Activated T-helper 1 cell treated with anti-CD3 and anti-CD28 coated beads, Interleukin-12 subunit alpha, Interleukin-12 subunit beta, Interleukin-2, Interleukin-4 antibody, amounts not matched to agents 30 ng/mL and 10 ng/mL and 1 ng/mL, durations not matched to agents 14 hours and 24 hours and 36 hours (primary cell): ENCODE measurements around the gene ZC3H7B. TPM values are rescaled to one million over a fixed set of nuclear protein-coding genes. Genes with fewer than 3 reads are reported as not detected.

ENCODE experiments used
- DNase-seq: peaks from one replicate; pipeline ENCODE4 v3.0.0; 2021; ENCODE audit warnings: low spot score
- H3K27ac Mint-ChIP-seq: one replicate; pipeline ENCODE4 v1.8.0; 2021; ENCODE audit warnings: mild to moderate bottlenecking, mixed read lengths
- H3K27me3 Mint-ChIP-seq: one replicate; pipeline ENCODE4 v1.8.0; 2022; ENCODE audit warnings: mild to moderate bottlenecking, moderate library complexity, mixed read lengths; ENCODE audit not compliant: insufficient read depth
- H3K36me3 Mint-ChIP-seq: one replicate; pipeline ENCODE4 v1.8.0; 2021; ENCODE audit warnings: low read depth, mixed read lengths
- H3K4me1 Mint-ChIP-seq: one replicate; pipeline ENCODE4 v1.8.0; 2021; ENCODE audit warnings: low read depth, mixed read lengths
- H3K4me3 Mint-ChIP-seq: one replicate; pipeline ENCODE4 v1.8.0; 2021; ENCODE audit warnings: mild to moderate bottlenecking, moderate library complexity, mixed read lengths
- H3K9me3 Mint-ChIP-seq: one replicate; pipeline ENCODE4 v1.8.0; 2021; ENCODE audit warnings: mixed read lengths
- intact Hi-C: fragments of 100-400 bp; cut with micrococcal nuclease; formaldehyde crosslinking; loops from one replicate; pipeline ENCODE4 v1.15.1; 2024
- total RNA-seq: library from RNA; stranded (reverse); gene quantifications from 2 replicates; pipeline ENCODE4 v1.2.3, GENCODE V29; 2022

Gene ZC3H7B
- total RNA-seq, 1 donor from 2014 or later, result 77.1 TPM

- Mint-ChIP-seq H3K9me3 (no peaks in the 10 kb centered on the region), H3K4me3 (no peak overlapping the region), H3K27ac (no peak overlapping the region), H3K27me3 (no peaks in the 10 kb centered on the region), H3K4me1 (no peaks in the 10 kb centered on the region), H3K36me3 (peaks cover 26% of the 10 kb centered on the region)
- no peak for DNase-seq
- intact Hi-C loops, result no loop called here
Measured at GRCh38 chr22:41355895-41356294, 54.6 kb downstream of the ZC3H7B start.

GRCh38 chr22:41356430-41357028, 55.2 kb downstream of the ZC3H7B start:
- no peaks in the 10 kb centered on the region for H3K27me3 Mint-ChIP-seq
- no peak overlapping the region for H3K4me3 Mint-ChIP-seq
- no peak for DNase-seq
- H3K9me3 Mint-ChIP-seq, result no peaks in the 10 kb centered on the region
- H3K4me1 Mint-ChIP-seq, result no peaks in the 10 kb centered on the region
- no peak overlapping the region for H3K27ac Mint-ChIP-seq
- intact Hi-C loops, result no loop called here
- H3K36me3 Mint-ChIP-seq, result peaks cover 29% of the 10 kb centered on the region

GRCh38 chr22:41357191-41357590, 55.9 kb downstream of the ZC3H7B start:
- Mint-ChIP-seq H3K36me3 (peaks cover 27% of the 10 kb centered on the region), H3K4me3 (no peak overlapping the region), H3K27me3 (no peaks in the 10 kb centered on the region), H3K27ac (no peak overlapping the region), H3K9me3 (no peaks in the 10 kb centered on the region), H3K4me1 (no peaks in the 10 kb centered on the region)
- intact Hi-C loops, result no loop called here
- no peak for DNase-seq

- no peak for DNase-seq
- H3K36me3 Mint-ChIP-seq, result peaks cover 19% of the 10 kb centered on the region
- no peak overlapping the region for H3K4me3 Mint-ChIP-seq
- no peaks in the 10 kb centered on the region for H3K9me3 Mint-ChIP-seq
- H3K4me1 Mint-ChIP-seq, result no peaks in the 10 kb centered on the region
- H3K27me3 Mint-ChIP-seq, result no peaks in the 10 kb centered on the region
- intact Hi-C loops, result no loop called here
- no peak overlapping the region for H3K27ac Mint-ChIP-seq
Measured at GRCh38 chr22:41358927-41359326, 57.6 kb downstream of the ZC3H7B start.

GRCh38 chr22:41359376-41359775, 58.1 kb downstream of the ZC3H7B start:
- Mint-ChIP-seq H3K27ac (no peak overlapping the region), H3K27me3 (no peaks in the 10 kb centered on the region), H3K36me3 (peaks cover 15% of the 10 kb centered on the region), H3K9me3 (no peaks in the 10 kb centered on the region), H3K4me3 (no peak overlapping the region), H3K4me1 (no peaks in the 10 kb centered on the region)
- DNase-seq, result no peak
- intact Hi-C loops, result no loop called here

GRCh38 chr22:41360126-41360525, 58.8 kb downstream of the ZC3H7B start:
- intact Hi-C loops, result no loop called here
- H3K4me3 Mint-ChIP-seq, result no peak overlapping the region
- peaks cover 10% of the 10 kb centered on the region for H3K36me3 Mint-ChIP-seq
- DNase-seq, result no peak
- H3K4me1 Mint-ChIP-seq, result no peaks in the 10 kb centered on the region
- H3K27ac Mint-ChIP-seq, result no peak overlapping the region
- H3K9me3 Mint-ChIP-seq, result no peaks in the 10 kb centered on the region
- H3K27me3 Mint-ChIP-seq, result no peaks in the 10 kb centered on the region

GRCh38 chr22:41361716-41362310, 60.5 kb downstream of the ZC3H7B start:
- no peaks in the 10 kb centered on the region for H3K9me3 Mint-ChIP-seq
- H3K4me1 Mint-ChIP-seq, result no peaks in the 10 kb centered on the region
- DNase-seq, result no peak
- H3K4me3 Mint-ChIP-seq, result no peak overlapping the region
- H3K27me3 Mint-ChIP-seq, result peaks cover 6% of the 10 kb centered on the region
- no peak overlapping the region for H3K27ac Mint-ChIP-seq
- H3K36me3 Mint-ChIP-seq, result peaks cover 10% of the 10 kb centered on the region
- intact Hi-C loops, result no loop called here

GRCh38 chr22:41362615-41363014, 61.3 kb downstream of the ZC3H7B start:
- intact Hi-C loops, result no loop called here
- Mint-ChIP-seq H3K27ac (no peak overlapping the region), H3K4me3 (no peak overlapping the region), H3K36me3 (peaks cover 6% of the 10 kb centered on the region), H3K27me3 (peaks cover 6% of the 10 kb centered on the region), H3K4me1 (no peaks in the 10 kb centered on the region), H3K9me3 (no peaks in the 10 kb centered on the region)
- DNase-seq, result no peak

- no peak for DNase-seq
- intact Hi-C loops, result no loop called here
- Mint-ChIP-seq H3K4me3 (no peak overlapping the region), H3K36me3 (peaks cover 6% of the 10 kb centered on the region), H3K27ac (no peak overlapping the region), H3K4me1 (no peaks in the 10 kb centered on the region), H3K9me3 (no peaks in the 10 kb centered on the region), H3K27me3 (peaks cover 6% of the 10 kb centered on the region)
Measured at GRCh38 chr22:41364233-41364632, 62.9 kb downstream of the ZC3H7B start.

- H3K27ac Mint-ChIP-seq, result no peak overlapping the region
- H3K27me3 Mint-ChIP-seq, result peaks cover 6% of the 10 kb centered on the region
- no peak for DNase-seq
- no peaks in the 10 kb centered on the region for H3K4me1 Mint-ChIP-seq
- intact Hi-C loops, result no loop called here
- H3K36me3 Mint-ChIP-seq, result peaks cover 6% of the 10 kb centered on the region
- H3K4me3 Mint-ChIP-seq, result no peak overlapping the region
- H3K9me3 Mint-ChIP-seq, result no peaks in the 10 kb centered on the region
Measured at GRCh38 chr22:41364955-41365354, 63.6 kb downstream of the ZC3H7B start.

- no peak for DNase-seq
- H3K4me1 Mint-ChIP-seq, result no peaks in the 10 kb centered on the region
Measured at GRCh38 chr22:41365425-41365824, 64.1 kb downstream of the ZC3H7B start.

GRCh38 chr22:41366323-41367029, 65.2 kb downstream of the ZC3H7B start:
- Mint-ChIP-seq H3K27me3 (peaks cover 6% of the 10 kb centered on the region), H3K9me3 (no peaks in the 10 kb centered on the region), H3K4me3 (no peak overlapping the region), H3K27ac (no peak overlapping the region), H3K4me1 (no peaks in the 10 kb centered on the region), H3K36me3 (peaks cover 2% of the 10 kb centered on the region)
- intact Hi-C loops, result no loop called here
- no peak for DNase-seq

More at GRCh38 chr22:41365425-41365824, 64.1 kb downstream of the ZC3H7B start:
- H3K36me3 Mint-ChIP-seq, result peaks cover 4% of the 10 kb centered on the region
- H3K9me3 Mint-ChIP-seq, result no peaks in the 10 kb centered on the region
- no peak overlapping the region for H3K4me3 Mint-ChIP-seq
- intact Hi-C loops, result no loop called here
- H3K27ac Mint-ChIP-seq, result no peak overlapping the region
- H3K27me3 Mint-ChIP-seq, result peaks cover 6% of the 10 kb centered on the region

GRCh38 chr22:41367039-41367679, 65.8 kb downstream of the ZC3H7B start:
- H3K4me1 Mint-ChIP-seq, result no peaks in the 10 kb centered on the region
- H3K36me3 Mint-ChIP-seq, result no peaks in the 10 kb centered on the region
- peaks cover 6% of the 10 kb centered on the region for H3K27me3 Mint-ChIP-seq
- no peaks in the 10 kb centered on the region for H3K9me3 Mint-ChIP-seq
- H3K4me3 Mint-ChIP-seq, result no peak overlapping the region
- H3K27ac Mint-ChIP-seq, result no peak overlapping the region
- intact Hi-C loops, result no loop called here
- DNase-seq, result no peak
